HEK293 (cell line): ENCODE measurements around the gene ASCC2.

Experiments
- CTCF ChIA-PET: fragments of 350-600 bp; formaldehyde crosslinking; extraction: SDS; loops from one replicate; lab custom pipeline; 2021; ENCODE audit warnings: antibody characterized with exemption; lab: Yijun Ruan, JAX
- POLR2A ChIA-PET: fragments of 300-600 bp; formaldehyde crosslinking; extraction: SDS; loops from one replicate; lab custom pipeline; 2020; ENCODE audit warnings: antibody characterized with exemption, inconsistent platforms; lab: Yijun Ruan, JAX
- H3K27ac ChIP-seq: fragments of 200-500 bp; sonication (Bioruptor generic); 2 replicates; pipeline ENCODE4 v1.5.1; 2014; ENCODE audit warnings: low read depth, low read length, control low read depth, inconsistent platforms; ENCODE audit errors: extremely low read depth
- H3K36me3 ChIP-seq, 2 experiments: fragments of 200-500 bp in 1 of 2; sonication (Bioruptor generic) in 1 of 2; 1 replicate in 1 of 2; 2 replicates in 1 of 2; pipeline ENCODE4 v1.5.1; 2014 to 2017; ENCODE audit warnings: inconsistent platforms in 2 of 2, low read length in 2 of 2; ENCODE audit not compliant: control insufficient read depth in 2 of 2, insufficient read depth in 1 of 2
- H3K4me1 ChIP-seq: fragments of 200-500 bp; sonication (Bioruptor generic); 2 replicates; pipeline ENCODE4 v1.5.1; 2014; ENCODE audit warnings: mild to moderate bottlenecking, low read length, inconsistent platforms; ENCODE audit not compliant: control insufficient read depth, insufficient read depth
- H3K4me3 ChIP-seq: 2 replicates; pipeline ENCODE4 v1.5.1; 2011; ENCODE audit warnings: low read depth, mild to moderate bottlenecking, control low read depth, low read length, moderate library complexity
- H3K9me3 ChIP-seq: fragments of 200-500 bp; sonication (Bioruptor generic); 2 replicates; pipeline ENCODE4 v1.5.1; 2014; ENCODE audit warnings: low read depth, low read length, inconsistent platforms; ENCODE audit not compliant: control insufficient read depth, insufficient read depth
- GLIS1 ChIP-seq: fragments of 450-650 bp; formaldehyde crosslinking; IDR thresholded peaks from 2 replicates; pipeline ENCODE4 v1.5.1; 2016; ENCODE audit warnings: missing biosample characterization, missing genetic modification characterization
- HOXC10 ChIP-seq: sonication (generic); formaldehyde crosslinking; IDR thresholded peaks from 2 replicates; pipeline ENCODE4 v1.8.1; 2023; ENCODE audit warnings: mild to moderate bottlenecking, missing genetic modification reagents
- KLF8 ChIP-seq: fragments of 450-650 bp; formaldehyde crosslinking; IDR thresholded peaks from 2 replicates; pipeline ENCODE4 v1.5.1; 2016; ENCODE audit warnings: missing biosample characterization, missing genetic modification characterization
- KLF9 ChIP-seq: fragments of 450-650 bp; formaldehyde crosslinking; IDR thresholded peaks from 2 replicates; pipeline ENCODE4 v1.5.1; 2016; ENCODE audit warnings: missing biosample characterization, missing genetic modification characterization, low read depth
- MZF1 ChIP-seq: fragments of 450-650 bp; formaldehyde crosslinking; IDR thresholded peaks from 2 replicates; pipeline ENCODE4 v1.5.1; 2017; ENCODE audit warnings: missing biosample characterization, missing genetic modification characterization, borderline replicate concordance
- PRDM1 ChIP-seq: fragments of 450-650 bp; formaldehyde crosslinking; IDR thresholded peaks from 2 replicates; pipeline ENCODE4; 2016; ENCODE audit warnings: missing biosample characterization, missing genetic modification characterization
- SCRT2 ChIP-seq: fragments of 450-650 bp; formaldehyde crosslinking; IDR thresholded peaks from 2 replicates; pipeline ENCODE4 v1.5.1; 2016; ENCODE audit warnings: missing biosample characterization, missing genetic modification characterization
- SP7 ChIP-seq: fragments of 450-650 bp; formaldehyde crosslinking; IDR thresholded peaks from 2 replicates; pipeline ENCODE4 v1.5.1; 2016; ENCODE audit warnings: missing biosample characterization, missing genetic modification characterization
- WT1 ChIP-seq: fragments of 450-650 bp; formaldehyde crosslinking; IDR thresholded peaks from 2 replicates; pipeline ENCODE4 v1.5.1; 2016; ENCODE audit warnings: missing biosample characterization, missing genetic modification characterization
- ZBTB17 ChIP-seq: fragments of 450-650 bp; formaldehyde crosslinking; IDR thresholded peaks from 2 replicates; pipeline ENCODE4 v1.5.1; 2016; ENCODE audit warnings: missing biosample characterization, missing genetic modification characterization
- ZFP69B ChIP-seq: fragments of 450-650 bp; formaldehyde crosslinking; IDR thresholded peaks from 2 replicates; pipeline ENCODE4 v1.5.1; 2016; ENCODE audit warnings: missing biosample characterization, missing genetic modification characterization
- ZIC2 ChIP-seq: fragments of 450-650 bp; formaldehyde crosslinking; IDR thresholded peaks from 2 replicates; pipeline ENCODE4 v1.5.1; 2016; ENCODE audit warnings: missing biosample characterization, missing genetic modification characterization
- ZNF121 ChIP-seq: fragments of 450-650 bp; formaldehyde crosslinking; IDR thresholded peaks from 2 replicates; pipeline ENCODE4 v1.5.1; 2016; ENCODE audit warnings: missing biosample characterization, missing genetic modification characterization
- ZNF157 ChIP-seq: fragments of 450-650 bp; formaldehyde crosslinking; IDR thresholded peaks from 2 replicates; pipeline ENCODE4 v1.5.1; 2016; ENCODE audit warnings: missing biosample characterization, missing genetic modification characterization
- ZNF266 ChIP-seq: fragments of 450-650 bp; formaldehyde crosslinking; IDR thresholded peaks from 2 replicates; pipeline ENCODE4 v1.5.1; 2016; ENCODE audit warnings: missing biosample characterization, missing genetic modification characterization, low read depth
- ZNF37A ChIP-seq: fragments of 450-650 bp; IDR thresholded peaks from 2 replicates; pipeline ENCODE4 v1.5.1; 2018; ENCODE audit warnings: missing biosample characterization, missing genetic modification characterization
- ZNF530 ChIP-seq: fragments of 450-650 bp; formaldehyde crosslinking; IDR thresholded peaks from 2 replicates; pipeline ENCODE4 v1.5.1; 2016; ENCODE audit warnings: low read depth, missing biosample characterization, missing genetic modification characterization
- TF ChIP-seq, protein P1 (sequence below): fragments of 450-650 bp; formaldehyde crosslinking; IDR thresholded peaks from 2 replicates; pipeline ENCODE4 v1.5.1; 2016; ENCODE audit warnings: missing biosample characterization, missing genetic modification characterization
- TF ChIP-seq, protein P2 (sequence below): fragments of 450-650 bp; formaldehyde crosslinking; IDR thresholded peaks from 2 replicates; pipeline ENCODE4 v1.5.1; 2017; ENCODE audit warnings: missing biosample characterization, missing genetic modification characterization
- TF ChIP-seq, protein P3 (sequence below): fragments of 450-650 bp; formaldehyde crosslinking; IDR thresholded peaks from 2 replicates; pipeline ENCODE4; 2016; ENCODE audit warnings: missing biosample characterization, missing genetic modification characterization

The ASCC2 gene

DNA sequence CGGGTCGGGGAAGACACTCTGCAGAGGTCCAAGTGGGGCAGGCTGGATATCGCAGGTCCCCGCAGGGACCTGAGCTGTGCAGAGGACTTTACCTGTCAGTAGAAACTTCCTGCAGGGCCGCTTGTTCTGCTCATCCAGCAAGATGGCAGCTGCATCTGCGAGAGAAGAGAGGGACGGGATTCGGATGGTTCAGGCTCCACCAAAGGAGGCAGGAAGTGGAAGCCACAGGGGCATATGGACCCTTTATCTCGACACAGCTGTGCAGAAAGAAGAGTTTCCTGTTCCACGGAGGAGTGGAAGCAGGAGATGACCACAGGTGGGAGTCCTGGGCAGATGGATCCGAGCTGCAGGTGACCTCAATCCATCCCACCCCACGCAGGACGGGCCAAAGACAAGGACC lies 95.7 kb downstream of the ASCC2 start:
- H3K27ac ChIP-seq = no peak overlapping the region
- CTCF ChIA-PET = interaction anchor here (1.2 kb wide), 1 partner anchor 263 kb away, joined by 5 read pairs; no protein-coding TSS in a partner anchor
- no peaks in the 10 kb centered on the region for H3K4me1 ChIP-seq
- H3K9me3 ChIP-seq = no peaks in the 10 kb centered on the region
- H3K36me3 ChIP-seq = peaks cover 0 to 43% of the 10 kb centered on the region in 2 experiments; a peak in 2 of 3 replicates
- POLR2A ChIA-PET = no interaction called here
- no peak overlapping the region for H3K4me3 ChIP-seq
- no peak for TF ChIP-seq SP7 (tag by site-specific recombination)
- no peak for TF ChIP-seq KLF9 (tag by site-specific recombination)
- TF ChIP-seq, protein P1, sequence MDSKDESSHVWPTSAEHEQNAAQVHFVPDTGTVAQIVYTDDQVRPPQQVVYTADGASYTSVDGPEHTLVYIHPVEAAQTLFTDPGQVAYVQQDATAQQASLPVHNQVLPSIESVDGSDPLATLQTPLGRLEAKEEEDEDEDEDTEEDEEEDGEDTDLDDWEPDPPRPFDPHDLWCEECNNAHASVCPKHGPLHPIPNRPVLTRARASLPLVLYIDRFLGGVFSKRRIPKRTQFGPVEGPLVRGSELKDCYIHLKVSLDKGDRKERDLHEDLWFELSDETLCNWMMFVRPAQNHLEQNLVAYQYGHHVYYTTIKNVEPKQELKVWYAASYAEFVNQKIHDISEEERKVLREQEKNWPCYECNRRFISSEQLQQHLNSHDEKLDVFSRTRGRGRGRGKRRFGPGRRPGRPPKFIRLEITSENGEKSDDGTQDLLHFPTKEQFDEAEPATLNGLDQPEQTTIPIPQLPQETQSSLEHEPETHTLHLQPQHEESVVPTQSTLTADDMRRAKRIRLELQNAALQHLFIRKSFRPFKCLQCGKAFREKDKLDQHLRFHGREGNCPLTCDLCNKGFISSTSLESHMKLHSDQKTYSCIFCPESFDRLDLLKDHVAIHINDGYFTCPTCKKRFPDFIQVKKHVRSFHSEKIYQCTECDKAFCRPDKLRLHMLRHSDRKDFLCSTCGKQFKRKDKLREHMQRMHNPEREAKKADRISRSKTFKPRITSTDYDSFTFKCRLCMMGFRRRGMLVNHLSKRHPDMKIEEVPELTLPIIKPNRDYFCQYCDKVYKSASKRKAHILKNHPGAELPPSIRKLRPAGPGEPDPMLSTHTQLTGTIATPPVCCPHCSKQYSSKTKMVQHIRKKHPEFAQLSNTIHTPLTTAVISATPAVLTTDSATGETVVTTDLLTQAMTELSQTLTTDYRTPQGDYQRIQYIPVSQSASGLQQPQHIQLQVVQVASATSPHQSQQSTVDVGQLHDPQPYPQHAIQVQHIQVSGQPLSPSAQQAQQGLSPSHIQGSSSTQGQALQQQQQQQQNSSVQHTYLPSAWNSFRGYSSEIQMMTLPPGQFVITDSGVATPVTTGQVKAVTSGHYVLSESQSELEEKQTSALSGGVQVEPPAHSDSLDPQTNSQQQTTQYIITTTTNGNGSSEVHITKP (tag by site-specific recombination) = no peak
- TF ChIP-seq PRDM1 (tag by site-specific recombination) = no peak

DNA sequence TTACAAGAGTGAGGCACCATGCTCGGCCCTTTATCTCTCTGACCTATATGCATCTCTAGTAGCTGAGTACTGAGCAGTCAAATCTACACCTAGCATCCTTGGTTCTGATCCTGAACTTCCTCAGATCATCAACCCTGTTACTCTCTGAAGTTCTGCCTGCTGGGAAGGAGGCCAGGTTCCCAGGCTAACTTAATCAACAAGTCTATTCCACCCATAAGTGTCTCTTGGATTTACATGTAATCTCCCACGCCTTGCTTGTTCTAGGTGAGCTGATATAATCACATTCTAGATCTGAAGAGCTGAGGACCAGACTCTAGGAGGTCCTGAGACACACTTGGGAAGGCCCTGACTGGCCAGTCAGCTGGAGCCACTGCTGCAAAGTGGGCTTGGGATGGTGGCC lies 96.1 kb downstream of the ASCC2 start:
- peaks cover 0 to 39% of the 10 kb centered on the region in 2 experiments; a peak in 2 of 3 replicates for H3K36me3 ChIP-seq
- H3K4me1 ChIP-seq = no peaks in the 10 kb centered on the region
- H3K27ac ChIP-seq = no peak overlapping the region
- TF ChIP-seq KLF8 (tag by site-specific recombination) = no peak
- TF ChIP-seq ZNF121 (tag by site-specific recombination) = no peak
- 0 out of 2 replicates have a peak, but pooled peaks have one; percentile 16 for TF ChIP-seq SCRT2 (tag by site-specific recombination)
- 0 out of 2 replicates have a peak, but pooled peaks have one; percentile 18 for TF ChIP-seq ZBTB17 (tag by site-specific recombination)
- ChIA-PET POLR2A (no interaction called here), CTCF (interaction anchor here (0.7 to 1.2 kb wide), 3 partner anchors 15 to 347 kb away, joined by 3 to 5 read pairs (median 4); no protein-coding TSS in a partner anchor)
- H3K4me3 ChIP-seq = no peak overlapping the region
- H3K9me3 ChIP-seq = no peaks in the 10 kb centered on the region

DNA sequence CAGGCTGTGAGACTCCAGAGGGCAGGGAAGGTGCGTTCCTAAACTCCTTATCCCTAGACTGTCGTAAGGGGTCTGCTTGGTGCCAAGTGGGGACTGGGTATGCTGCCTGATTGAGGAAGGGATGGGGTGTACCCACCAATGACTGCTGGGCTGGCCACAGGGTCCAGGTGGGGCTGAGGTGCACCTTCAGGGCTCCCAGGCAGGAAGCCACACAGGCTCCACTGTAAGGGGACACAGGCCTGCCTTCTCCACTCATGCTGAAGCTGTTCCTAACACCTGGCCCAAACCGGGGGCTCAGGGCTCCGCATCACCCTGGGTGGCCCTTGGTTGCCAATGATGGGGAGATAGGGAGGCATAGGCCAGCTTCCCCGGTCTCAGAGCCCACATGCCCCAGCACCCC lies 97.9 kb downstream of the ASCC2 start:
- CTCF ChIA-PET = interaction anchor here (0.6 kb wide), 2 partner anchors 68 to 606 kb away, joined by 3 to 4 read pairs; no protein-coding TSS in a partner anchor
- Histone ChIP-seq H3K36me3 (peaks cover 0 to 29% of the 10 kb centered on the region in 2 experiments; a peak in 2 of 3 replicates), H3K27ac (no peak overlapping the region), H3K4me3 (no peak overlapping the region), H3K9me3 (no peaks in the 10 kb centered on the region), H3K4me1 (no peaks in the 10 kb centered on the region)
- TF ChIP-seq ZIC2 (tag by site-specific recombination) (no peak), ZFP69B (tag by site-specific recombination) (no peak), GLIS1 (no peak), HOXC10 (no peak), MZF1 (tag by site-specific recombination) (no peak), ZNF157 (no peak), ZNF530 (tag by site-specific recombination) (no peak), ZNF266 (tag by site-specific recombination) (no peak), WT1 (tag by site-specific recombination) (no peak), ZNF37A (no peak)
- TF ChIP-seq, protein P2, sequence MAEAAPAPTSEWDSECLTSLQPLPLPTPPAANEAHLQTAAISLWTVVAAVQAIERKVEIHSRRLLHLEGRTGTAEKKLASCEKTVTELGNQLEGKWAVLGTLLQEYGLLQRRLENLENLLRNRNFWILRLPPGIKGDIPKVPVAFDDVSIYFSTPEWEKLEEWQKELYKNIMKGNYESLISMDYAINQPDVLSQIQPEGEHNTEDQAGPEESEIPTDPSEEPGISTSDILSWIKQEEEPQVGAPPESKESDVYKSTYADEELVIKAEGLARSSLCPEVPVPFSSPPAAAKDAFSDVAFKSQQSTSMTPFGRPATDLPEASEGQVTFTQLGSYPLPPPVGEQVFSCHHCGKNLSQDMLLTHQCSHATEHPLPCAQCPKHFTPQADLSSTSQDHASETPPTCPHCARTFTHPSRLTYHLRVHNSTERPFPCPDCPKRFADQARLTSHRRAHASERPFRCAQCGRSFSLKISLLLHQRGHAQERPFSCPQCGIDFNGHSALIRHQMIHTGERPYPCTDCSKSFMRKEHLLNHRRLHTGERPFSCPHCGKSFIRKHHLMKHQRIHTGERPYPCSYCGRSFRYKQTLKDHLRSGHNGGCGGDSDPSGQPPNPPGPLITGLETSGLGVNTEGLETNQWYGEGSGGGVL (tag by site-specific recombination) = no peak
- TF ChIP-seq, protein P3, sequence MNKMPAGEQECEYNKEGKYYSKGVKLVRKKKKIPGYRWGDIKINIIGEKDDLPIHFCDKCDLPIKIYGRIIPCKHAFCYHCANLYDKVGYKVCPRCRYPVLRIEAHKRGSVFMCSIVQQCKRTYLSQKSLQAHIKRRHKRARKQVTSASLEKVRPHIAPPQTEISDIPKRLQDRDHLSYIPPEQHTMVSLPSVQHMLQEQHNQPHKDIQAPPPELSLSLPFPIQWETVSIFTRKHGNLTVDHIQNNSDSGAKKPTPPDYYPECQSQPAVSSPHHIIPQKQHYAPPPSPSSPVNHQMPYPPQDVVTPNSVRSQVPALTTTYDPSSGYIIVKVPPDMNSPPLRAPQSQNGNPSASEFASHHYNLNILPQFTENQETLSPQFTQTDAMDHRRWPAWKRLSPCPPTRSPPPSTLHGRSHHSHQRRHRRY (tag by site-specific recombination) = no peak
- POLR2A ChIA-PET = no interaction called here
